Gastrocnemius medialis (tissue), 4 donors: ENCODE data around the gene ANKS1B. TPM values are rescaled to one million over a fixed set of nuclear protein-coding genes. Genes with fewer than 3 reads are reported as not detected.

Experiments used
- ATAC-seq, 2 donors: fragments of 150-250 bp; one replicate each; pipeline ENCODE4 v1.9.1; 2016
- DNase-seq, 2 donors: peaks; one replicate each; pipeline ENCODE4 v3.0.0-alpha.2; 2019
- H3K27ac ChIP-seq, 4 donors: fragments of 200-600 bp; sonication (generic); 1 replicate in 1 of 4; 2 replicates in 3 of 4; pipeline ENCODE4 v1.5.1; 2016 to 2018; ENCODE audit warnings: mild to moderate bottlenecking in 2 of 4, moderate library complexity in 1 of 4
- H3K27me3 ChIP-seq, 3 donors: fragments of 200-600 bp; sonication (generic) in 2 of 3; 1 replicate in 1 of 3; 2 replicates in 2 of 3; pipeline versions ENCODE4 v1.5.1 to v1.6.0; 2016 to 2019; ENCODE audit warnings: mild to moderate bottlenecking in 1 of 3, moderate library complexity in 1 of 3
- H3K36me3 ChIP-seq, 2 donors: fragments of 200-600 bp; sonication (generic) in 1 of 2; one replicate each; pipeline ENCODE4 v1.5.1; 2017 to 2018
- H3K4me1 ChIP-seq, 2 donors: fragments of 200-600 bp; sonication (generic) in 1 of 2; one replicate each; pipeline ENCODE4 v1.5.1; 2016 to 2017; ENCODE audit warnings: mild to moderate bottlenecking in 2 of 2
- H3K4me3 ChIP-seq, 4 donors: fragments of 200-600 bp; sonication (generic) in 3 of 4; 1 replicate in 1 of 4; 2 replicates in 3 of 4; pipeline ENCODE4 v1.5.1; 2016 to 2019; ENCODE audit warnings: mild to moderate bottlenecking in 2 of 4
- H3K9me3 ChIP-seq, 3 donors: fragments of 200-600 bp; sonication (generic) in 2 of 3; 1 replicate in 1 of 3; 2 replicates in 2 of 3; pipeline ENCODE4 v1.5.1; 2016 to 2019
- CTCF ChIP-seq, 5 experiments: fragments of 450-650 bp in 3 of 5; fragments of 200-600 bp in 2 of 5; sonication (generic) in 2 of 5; IDR thresholded peaks in 4 of 5; conservative IDR thresholded peaks in 1 of 5; 1 replicate in 4 of 5; 2 replicates in 1 of 5; pipeline ENCODE4 v1.5.1; 2016 to 2019; ENCODE audit warnings: antibody characterized with exemption in 5 of 5, mild to moderate bottlenecking in 3 of 5, moderate library complexity in 3 of 5
- POLR2A ChIP-seq, 2 donors: fragments of 450-650 bp; IDR thresholded peaks; one replicate each; pipeline ENCODE4 v1.6.1; 2017; ENCODE audit warnings: antibody characterized with exemption in 2 of 2, mild to moderate bottlenecking in 2 of 2, moderate library complexity in 2 of 2
- in situ Hi-C, 4 donors: fragments of 200-750 bp; cut with MboI; loops; one replicate each; pipeline versions ENCODE4 v1.15.0 to v1.8.0; 2017; ENCODE audit warnings: low sequenced_read_pairs in 4 of 4
- intact Hi-C: fragments of 100-400 bp; cut with DNase I; formaldehyde crosslinking; loops from one replicate; pipeline ENCODE4 v1.15.1; 2023; ENCODE audit warnings: low total_unique reads
- total RNA-seq, 4 donors: library from RNA; depleted of rRNA; stranded (reverse); fragments of >200 nt; gene quantifications; one replicate each; pipeline versions ENCODE4 v1.1.0 to v1.2.3, GENCODE V29; 2016

ANKS1B gene
- total RNA-seq, 4 donors from 2014 or later: 3.9 to 14.5 (median 5.7) TPM

- intact Hi-C loops: no loop called here
- no peaks in the 10 kb centered on the region for H3K36me3 ChIP-seq
- H3K4me3 ChIP-seq: no peak overlapping the region
- H3K9me3 ChIP-seq: no peaks in the 10 kb centered on the region
- DNase-seq (no peak), ATAC-seq (no peak)
- in situ Hi-C loops: no loop called here
- no peaks in the 10 kb centered on the region for H3K4me1 ChIP-seq
- no peak overlapping the region for H3K27ac ChIP-seq
- TF ChIP-seq CTCF (IDR thresholded peaks at IDR 0.05 in 4 of 5, conservative IDR thresholded peaks at IDR 0.05 in 1 of 5) (no peak), POLR2A (IDR thresholded peaks at IDR 0.05) (no peak)
- H3K27me3 ChIP-seq: no peaks in the 10 kb centered on the region
These were observed 783.9 kb downstream of the ANKS1B start for GRCh38 chr12:99200711-99201384.

GRCh38 chr12:99195474-99195873, 789.3 kb downstream of the ANKS1B start:
- TF ChIP-seq POLR2A (IDR thresholded peaks at IDR 0.05) (no peak), CTCF (IDR thresholded peaks at IDR 0.05 in 4 of 5, conservative IDR thresholded peaks at IDR 0.05 in 1 of 5) (no peak)
- in situ Hi-C loops: loop anchor here in 1 of 4 donors (25.0 kb wide), 1 partner anchor 108 kb away; no protein-coding TSS in a partner anchor
- Histone ChIP-seq H3K36me3 (no peaks in the 10 kb centered on the region), H3K4me3 (no peak overlapping the region), H3K27ac (no peak overlapping the region), H3K9me3 (no peaks in the 10 kb centered on the region), H3K27me3 (no peaks in the 10 kb centered on the region), H3K4me1 (no peaks in the 10 kb centered on the region)
- intact Hi-C loops: no loop called here
- DNase-seq: no peak
- no peak for ATAC-seq

GRCh38 chr12:99192489-99192888, 792.2 kb downstream of the ANKS1B start:
- DNase-seq: no peak
- H3K9me3 ChIP-seq: no peaks in the 10 kb centered on the region
- no peak for ATAC-seq

GRCh38 chr12:99176871-99177270, 807.9 kb downstream of the ANKS1B start:
- Histone ChIP-seq H3K27ac (no peak overlapping the region), H3K4me3 (no peak overlapping the region), H3K27me3 (no peaks in the 10 kb centered on the region), H3K9me3 (no peaks in the 10 kb centered on the region), H3K4me1 (no peaks in the 10 kb centered on the region), H3K36me3 (no peaks in the 10 kb centered on the region)
- intact Hi-C loops (no loop called here), in situ Hi-C loops (loop anchor here in 1 of 4 donors (25.0 kb wide), 1 partner anchor 90 kb away; no protein-coding TSS in a partner anchor)
- TF ChIP-seq CTCF (IDR thresholded peaks at IDR 0.05 in 4 of 5, conservative IDR thresholded peaks at IDR 0.05 in 1 of 5) (no peak), POLR2A (IDR thresholded peaks at IDR 0.05) (no peak)
- DNase-seq (no peak), ATAC-seq (no peak)

More at GRCh38 chr12:99192489-99192888, 792.2 kb downstream of the ANKS1B start:
- no peaks in the 10 kb centered on the region for H3K36me3 ChIP-seq
- H3K27me3 ChIP-seq: no peaks in the 10 kb centered on the region
- in situ Hi-C loops (loop anchor here in 1 of 4 donors (25.0 kb wide), 1 partner anchor 105 kb away; no protein-coding TSS in a partner anchor), intact Hi-C loops (no loop called here)
- H3K4me3 ChIP-seq: no peak overlapping the region
- no peak overlapping the region for H3K27ac ChIP-seq
- no peak for TF ChIP-seq CTCF (IDR thresholded peaks at IDR 0.05 in 4 of 5, conservative IDR thresholded peaks at IDR 0.05 in 1 of 5)
- TF ChIP-seq POLR2A (IDR thresholded peaks at IDR 0.05): no peak
- H3K4me1 ChIP-seq: no peaks in the 10 kb centered on the region
